Activated CD4-positive, alpha-beta T cell treated with anti-CD3 and anti-CD28 coated beads, Interleukin-2, amount 50 U/mL, for 16 hours (primary cell): ENCODE results near the gene PDE4D.
"Not testable (repeated sequence)": the region's sequence is repeated elsewhere in the genome, so short reads cannot be mapped to it uniquely, and the experiment has no call there.

ENCODE experiments used
- DNase-seq: peaks from one replicate; pipeline ENCODE4 v3.0.0-alpha.2; 2020

The PDE4D gene

GRCh38 chr5:59767681-59768151 is 125.8 kb downstream of the PDE4D start:
- DNase-seq, result no peak

GRCh38 chr5:59767211-59767605 is 126.3 kb downstream of the PDE4D start:
- no peak for DNase-seq

- DNase-seq, result no peak
These were observed 126.9 kb downstream of the PDE4D start for GRCh38 chr5:59766427-59767210.

- DNase-seq, result no peak
These were observed 128.1 kb downstream of the PDE4D start for GRCh38 chr5:59765446-59765845.

- no peak for DNase-seq
These were observed 129.2 kb downstream of the PDE4D start for GRCh38 chr5:59764361-59764760.

- DNase-seq, result no peak
These were observed 130.0 kb downstream of the PDE4D start for GRCh38 chr5:59763541-59763940.

GRCh38 chr5:59762232-59762631 is 131.3 kb downstream of the PDE4D start:
- DNase-seq, result not testable (repeated sequence)

GRCh38 chr5:59760785-59761348 is 132.7 kb downstream of the PDE4D start:
- peak; percentile 40 for DNase-seq

GRCh38 chr5:59759600-59760351 is 133.8 kb downstream of the PDE4D start:
- DNase-seq, result no peak

- DNase-seq, result no peak
These were observed 135.0 kb downstream of the PDE4D start for GRCh38 chr5:59758566-59758965.

- no peak for DNase-seq
These were observed 136.1 kb downstream of the PDE4D start for GRCh38 chr5:59757442-59757841.

GRCh38 chr5:59756373-59757035 is 137.0 kb downstream of the PDE4D start:
- no peak for DNase-seq

- DNase-seq, result no peak
These were observed 138.1 kb downstream of the PDE4D start for GRCh38 chr5:59755476-59755875.

GRCh38 chr5:59753599-59753998 is 139.9 kb downstream of the PDE4D start:
- DNase-seq, result no peak

GRCh38 chr5:59749782-59750520 is 143.6 kb downstream of the PDE4D start:
- no peak for DNase-seq

GRCh38 chr5:59748036-59748663 is 145.4 kb downstream of the PDE4D start:
- not testable (repeated sequence) for DNase-seq

- no peak for DNase-seq
These were observed 147.2 kb downstream of the PDE4D start for GRCh38 chr5:59746241-59746765.

- DNase-seq, result no peak
These were observed 148.1 kb downstream of the PDE4D start for GRCh38 chr5:59745415-59745863.

- DNase-seq, result no peak
These were observed 149.0 kb downstream of the PDE4D start for GRCh38 chr5:59744531-59744992.

- no peak for DNase-seq
These were observed 151.9 kb downstream of the PDE4D start for GRCh38 chr5:59741599-59741998.

GRCh38 chr5:59738024-59738423 is 155.5 kb downstream of the PDE4D start:
- DNase-seq, result no peak

- no peak for DNase-seq
These were observed 160.7 kb downstream of the PDE4D start for GRCh38 chr5:59732806-59733205.
